ENCODE results near the gene PRG3. TPM values are rescaled to one million over a fixed set of nuclear protein-coding genes. Genes with fewer than 3 reads are reported as not detected.

PRG3 gene
- total RNA-seq, 1 experiment from 2014 or later: not detected

DNA sequence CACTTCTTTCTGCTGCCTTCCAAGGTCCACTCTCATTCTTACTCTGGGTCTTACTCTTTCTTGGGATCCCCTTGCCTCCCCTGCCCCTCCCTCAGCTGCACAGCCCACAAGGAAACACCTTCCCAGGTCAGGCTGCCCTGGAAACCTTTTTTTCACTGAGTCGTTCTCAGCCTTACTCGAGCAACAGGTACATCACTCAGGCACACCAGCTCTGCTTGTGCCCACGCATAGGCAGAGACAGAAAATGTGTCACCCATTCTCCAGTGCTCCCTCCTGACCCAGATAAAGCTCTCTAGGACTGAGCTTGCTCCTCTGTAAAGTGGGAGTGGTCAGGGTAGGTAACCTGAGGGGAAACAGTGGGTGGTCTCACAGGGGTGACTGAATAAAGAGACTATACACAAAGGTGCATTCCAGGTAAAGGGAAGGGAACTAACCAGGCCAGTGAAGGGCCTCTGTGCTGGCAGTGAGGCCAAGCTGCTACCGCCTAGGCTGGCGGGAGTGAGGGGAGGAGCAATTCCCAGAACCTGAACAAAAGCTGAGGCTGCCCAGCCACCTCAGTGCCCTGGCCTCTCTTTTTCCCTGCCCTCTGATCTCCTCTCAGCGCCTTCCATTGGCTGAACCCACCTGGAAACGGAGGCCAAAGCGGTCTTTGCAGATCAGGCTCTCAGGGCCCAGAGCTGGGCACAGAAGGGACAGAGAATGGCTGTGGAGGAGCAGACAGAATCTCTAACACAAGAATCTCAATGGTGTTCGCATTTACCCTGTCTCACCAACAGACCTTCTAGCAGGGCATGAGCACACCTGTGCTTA, 15.9 kb downstream of the PRG3 start:
- no peak overlapping the region for H3K4me2 ChIP-seq (ENCODE audit: low read length)
- no peaks in the 10 kb centered on the region for H3K36me3 ChIP-seq (ENCODE audit: control insufficient read depth in 1 of 2, insufficient read depth in 2 of 2, low read length in 2 of 2)
- DNase-seq (ENCODE audit: low read depth, low spot score): no peak
- ChIA-PET CTCF (no interaction called here), RAD21 (ENCODE audit: low non-redundant PET in 1 of 2, low total read pairs in 2 of 2, uncharacterized antibody in 2 of 2, unreplicated experiment in 2 of 2) (no interaction called here), POLR2A (no interaction called here)
- H4K20me1 ChIP-seq (ENCODE audit: insufficient read depth): no peaks in the 10 kb centered on the region
- 0 out of 2 replicates have a peak, but pooled peaks cover 5% of the 10 kb centered on the region for H3K27me3 ChIP-seq (ENCODE audit: insufficient read depth, low read length)
- no peaks in the 10 kb centered on the region for H3K79me2 ChIP-seq (ENCODE audit: insufficient read depth, low read length)
- no peak overlapping the region for H2AFZ ChIP-seq (ENCODE audit: low read depth, low read length, poor library complexity, severe bottlenecking)
- H3K9ac ChIP-seq (ENCODE audit: low read length): no peak overlapping the region
- intact Hi-C loops (cut with micrococcal nuclease): no loop called here
- H3K4me1 ChIP-seq (ENCODE audit: control insufficient read depth in 1 of 2, insufficient read depth in 2 of 2, low read length in 2 of 2): no peaks in the 10 kb centered on the region
- no peaks in the 10 kb centered on the region for H3K9me3 ChIP-seq (ENCODE audit: control insufficient read depth in 1 of 2, insufficient read depth in 1 of 2, low read depth in 1 of 2, low read length in 2 of 2)
- ATAC-seq: no peak
- H3K4me3 ChIP-seq (replicated peaks in 1 of 2; ENCODE audit: low read depth in 1 of 2, low read length in 2 of 2): no peak overlapping the region
- no peaks in the 10 kb centered on the region for H3K9me2 ChIP-seq (ENCODE audit: insufficient read depth)
- TF ChIP-seq, protein P1, sequence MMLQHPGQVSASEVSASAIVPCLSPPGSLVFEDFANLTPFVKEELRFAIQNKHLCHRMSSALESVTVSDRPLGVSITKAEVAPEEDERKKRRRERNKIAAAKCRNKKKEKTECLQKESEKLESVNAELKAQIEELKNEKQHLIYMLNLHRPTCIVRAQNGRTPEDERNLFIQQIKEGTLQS (IDR thresholded peaks at IDR 0.05): no peak
- TF ChIP-seq EGR1 (IDR thresholded peaks at IDR 0.05; ENCODE audit: low read depth): no peak
- TF ChIP-seq POLR2AphosphoS5 (IDR thresholded peaks at IDR 0.05; ENCODE audit: low read depth, low read length): no peak
- TF ChIP-seq ELF1 (IDR thresholded peaks at IDR 0.05; ENCODE audit: borderline replicate concordance, low read depth): no peak
- TF ChIP-seq EZH2phosphoT487 (IDR thresholded peaks at IDR 0.05; ENCODE audit: borderline replicate concordance): no peak
- TF ChIP-seq, protein P2, sequence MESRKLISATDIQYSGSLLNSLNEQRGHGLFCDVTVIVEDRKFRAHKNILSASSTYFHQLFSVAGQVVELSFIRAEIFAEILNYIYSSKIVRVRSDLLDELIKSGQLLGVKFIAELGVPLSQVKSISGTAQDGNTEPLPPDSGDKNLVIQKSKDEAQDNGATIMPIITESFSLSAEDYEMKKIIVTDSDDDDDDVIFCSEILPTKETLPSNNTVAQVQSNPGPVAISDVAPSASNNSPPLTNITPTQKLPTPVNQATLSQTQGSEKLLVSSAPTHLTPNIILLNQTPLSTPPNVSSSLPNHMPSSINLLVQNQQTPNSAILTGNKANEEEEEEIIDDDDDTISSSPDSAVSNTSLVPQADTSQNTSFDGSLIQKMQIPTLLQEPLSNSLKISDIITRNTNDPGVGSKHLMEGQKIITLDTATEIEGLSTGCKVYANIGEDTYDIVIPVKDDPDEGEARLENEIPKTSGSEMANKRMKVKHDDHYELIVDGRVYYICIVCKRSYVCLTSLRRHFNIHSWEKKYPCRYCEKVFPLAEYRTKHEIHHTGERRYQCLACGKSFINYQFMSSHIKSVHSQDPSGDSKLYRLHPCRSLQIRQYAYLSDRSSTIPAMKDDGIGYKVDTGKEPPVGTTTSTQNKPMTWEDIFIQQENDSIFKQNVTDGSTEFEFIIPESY (IDR thresholded peaks at IDR 0.05; ENCODE audit: extremely low read depth, insufficient replicate concordance, low read length): no peak
- no peak for TF ChIP-seq FOSL1 (IDR thresholded peaks at IDR 0.05; ENCODE audit: low read depth)
- no peak for TF ChIP-seq YY1 (IDR thresholded peaks at IDR 0.05; ENCODE audit: extremely low read depth, insufficient replicate concordance, low read depth, low read length)
- TF ChIP-seq POLR2A (IDR thresholded peaks at IDR 0.05; ENCODE audit: borderline replicate concordance, extremely low read depth, insufficient read depth, insufficient read length): no peak
- TF ChIP-seq EZH2 (IDR thresholded peaks at IDR 0.05): no peak
- no peak for TF ChIP-seq CEBPB (IDR thresholded peaks at IDR 0.05; ENCODE audit: low read depth)
- no peak for TF ChIP-seq JUND (IDR thresholded peaks at IDR 0.05)
- TF ChIP-seq CBX3 (IDR thresholded peaks at IDR 0.05; ENCODE audit: low read depth): no peak
- no peak for TF ChIP-seq TCF7L2 (IDR thresholded peaks at IDR 0.05; ENCODE audit: borderline replicate concordance, extremely low read depth, insufficient read depth, insufficient read length)
- H3K27ac ChIP-seq (ENCODE audit: low read depth, low read length): no peak overlapping the region
- no TSS peak for BruUV-seq (replicated peaks)
